ENCODE measurements around the gene FYN. TPM values are rescaled to one million over a fixed set of nuclear protein-coding genes. Genes with fewer than 3 reads are reported as not detected.
A peak's percentile ranks its signal among the peaks of the same experiment; 100 is the strongest.

The FYN gene
- total and polyA plus RNA-seq, 10 of the 15 experiments (the other 5 are each of a cell fraction or from before 2014, with no cell fraction given) = 51.4 to 247 (median 138) TPM

- TF ChIP-seq SMAD1 (IDR thresholded peaks at IDR 0.05; ENCODE audit: low read depth, partially characterized antibody) (no peak), IRF4 (IDR thresholded peaks at IDR 0.05; ENCODE audit: low read depth, low read length) (no peak), NKRF (conservative IDR thresholded peaks at IDR 0.05) (no peak), CBFB (IDR thresholded peaks at IDR 0.05; ENCODE audit: low read depth) (no peak), E2F4 (IDR thresholded peaks at IDR 0.05; ENCODE audit: low read depth, low read length) (no peak), POLR2AphosphoS5 (IDR thresholded peaks at IDR 0.05; ENCODE audit: low read length) (no peak), USF2 (IDR thresholded peaks at IDR 0.05; ENCODE audit: borderline replicate concordance, low read depth, low read length) (no peak), FOXK2 (IDR thresholded peaks at IDR 0.05) (no peak), ZBTB33 (IDR thresholded peaks at IDR 0.05) (no peak), IRF5 (IDR thresholded peaks at IDR 0.05; ENCODE audit: borderline replicate concordance) (no peak), BHLHE40 (IDR thresholded peaks at IDR 0.05; ENCODE audit: borderline replicate concordance in 1 of 2, low read depth in 2 of 2, low read length in 1 of 2) (peak; percentile 54 to 58; a peak in 2 of 4 replicates), MYB (IDR thresholded peaks at IDR 0.05; ENCODE audit: borderline replicate concordance, low read depth, low read length) (no peak), SREBF2 (IDR thresholded peaks at IDR 0.05; ENCODE audit: low read length) (no peak), NFYA (IDR thresholded peaks at IDR 0.05; ENCODE audit: borderline replicate concordance, low read depth, low read length) (no peak), TARDBP (IDR thresholded peaks at IDR 0.05; ENCODE audit: borderline replicate concordance) (no peak), ZNF384 (IDR thresholded peaks at IDR 0.05; ENCODE audit: borderline replicate concordance, low read depth, low read length) (no peak), PRDM15 (CRISPR knock-in tag; IDR thresholded peaks at IDR 0.05) (no peak), MYC (IDR thresholded peaks at IDR 0.05; ENCODE audit: insufficient read depth, insufficient read length, insufficient replicate concordance, low read length, severe bottlenecking) (no peak)
Observed at GRCh38 chr6:111832833-111833418, 40.3 kb downstream of the FYN start (continued).
